IMR-90 (cell line): ENCODE measurements around the gene DTX3. TPM values are rescaled to one million over a fixed set of nuclear protein-coding genes. Genes with fewer than 3 reads are reported as not detected.

ENCODE experiments used
- ATAC-seq: fragments of 200-7000 bp; cut with Tn5 transposase; 2 replicates; pipeline ENCODE4 v1.9.1; 2020; ENCODE audit warnings: low read depth, mild to moderate bottlenecking, moderate library complexity
- BruUV-seq: library from RNA; stranded (reverse); fragments of 400-500 nt; replicated peaks from 2 replicates; lab custom pipeline; 2021; lab: Mats Ljungman, UMichigan
- CTCF ChIA-PET: fragments of 300-600 bp; formaldehyde crosslinking; extraction: SDS; loops from one replicate; lab custom pipeline; 2021; ENCODE audit warnings: antibody characterized with exemption; lab: Yijun Ruan, JAX
- POLR2A ChIA-PET: fragments of 300-600 bp; sonication (Branson Sonifier 250); formaldehyde crosslinking; loops from one replicate; lab custom pipeline; 2022; ENCODE audit warnings: antibody characterized with exemption; ENCODE audit not compliant: unreplicated experiment; lab: Charles Lee
- DNase-seq: peaks from one replicate; pipeline ENCODE4 v3.0.0; 2013
- H2AFZ ChIP-seq: replicated peaks from 2 replicates; pipeline ENCODE3; 2013; ENCODE audit warnings: low read length, mild to moderate bottlenecking; ENCODE audit not compliant: poor library complexity
- H2AK5ac ChIP-seq: 2 replicates; pipeline ENCODE4 v1.6.1; 2013; ENCODE audit warnings: low read depth, low read length, inconsistent platforms
- H2AK9ac ChIP-seq: replicated peaks from 2 replicates; pipeline ENCODE3; 2013; ENCODE audit warnings: mild to moderate bottlenecking, low read depth, low read length, moderate library complexity; ENCODE audit not compliant: poor library complexity
- H2BK120ac ChIP-seq: 2 replicates; pipeline ENCODE4 v1.6.1; 2013; ENCODE audit warnings: low read depth, low read length, inconsistent platforms
- H2BK15ac ChIP-seq: 3 replicates; pipeline ENCODE4 v1.6.1; 2013; ENCODE audit warnings: low read depth, low read length, inconsistent platforms
- H2BK20ac ChIP-seq: 2 replicates; pipeline ENCODE4 v1.6.1; 2013; ENCODE audit warnings: low read depth, mild to moderate bottlenecking, inconsistent platforms, low read length, moderate library complexity
- H2BK5ac ChIP-seq: 2 replicates; pipeline ENCODE4 v1.6.1; 2013; ENCODE audit warnings: mild to moderate bottlenecking, low read depth, low read length, inconsistent platforms; ENCODE audit not compliant: poor library complexity, severe bottlenecking
- H3K14ac ChIP-seq: replicated peaks from 2 replicates; pipeline ENCODE4 v1.6.1; 2013; ENCODE audit warnings: low read depth, low read length, inconsistent platforms
- H3K18ac ChIP-seq: 2 replicates; pipeline ENCODE4 v1.6.1; 2013; ENCODE audit warnings: low read depth, low read length, control low read depth
- H3K23ac ChIP-seq: 2 replicates; pipeline ENCODE4 v1.6.1; 2013; ENCODE audit warnings: low read depth, low read length, inconsistent platforms
- H3K27ac ChIP-seq: 2 replicates; pipeline ENCODE4 v1.5.1; 2013; ENCODE audit warnings: mild to moderate bottlenecking, control low read depth, low read length; ENCODE audit not compliant: insufficient read depth
- H3K27me3 ChIP-seq: 2 replicates; pipeline ENCODE4 v1.6.1; 2013; ENCODE audit warnings: low read length; ENCODE audit not compliant: control insufficient read depth, insufficient read depth
- H3K36me3 ChIP-seq: 2 replicates; pipeline ENCODE4 v1.6.1; 2013; ENCODE audit warnings: low read length, mixed read lengths; ENCODE audit not compliant: control insufficient read depth, insufficient read depth
- H3K4ac ChIP-seq: 2 replicates; pipeline ENCODE4 v1.6.1; 2013; ENCODE audit warnings: low read depth, low read length, inconsistent platforms
- H3K4me1 ChIP-seq: 2 replicates; pipeline ENCODE4 v1.6.1; 2013; ENCODE audit warnings: low read length, mixed read lengths; ENCODE audit not compliant: control insufficient read depth, insufficient read depth
- H3K4me2 ChIP-seq: 2 replicates; pipeline ENCODE4 v1.6.1; 2013; ENCODE audit warnings: low read depth, mild to moderate bottlenecking, control low read depth, low read length, moderate library complexity
- H3K4me3 ChIP-seq: 2 replicates; pipeline ENCODE4 v1.5.1; 2013; ENCODE audit warnings: low read depth, mild to moderate bottlenecking, control low read depth, low read length, moderate library complexity; ENCODE audit not compliant: insufficient read depth
- H3K56ac ChIP-seq: 2 replicates; pipeline ENCODE4 v1.6.1; 2013; ENCODE audit warnings: low read length, inconsistent platforms; ENCODE audit not compliant: insufficient read depth; ENCODE audit errors: extremely low read depth
- H3K79me1 ChIP-seq, 2 experiments: 2 replicates each; pipeline ENCODE4 v1.6.1; 2013; ENCODE audit warnings: low read length in 2 of 2, inconsistent platforms in 1 of 2, low read depth in 1 of 2
- H3K9ac ChIP-seq: 2 replicates; pipeline ENCODE4 v1.6.1; 2013; ENCODE audit warnings: low read depth, low read length, control low read depth
- H3K9me1 ChIP-seq: 2 replicates; pipeline ENCODE4 v1.6.1; 2013; ENCODE audit warnings: low read length, inconsistent platforms; ENCODE audit not compliant: insufficient read depth
- H3K9me3 ChIP-seq: 2 replicates; pipeline ENCODE4 v1.6.1; 2013; ENCODE audit warnings: low read length; ENCODE audit not compliant: control insufficient read depth, insufficient read depth
- H4K20me1 ChIP-seq: 2 replicates; pipeline ENCODE4 v1.6.1; 2013; ENCODE audit warnings: low read length, inconsistent platforms; ENCODE audit not compliant: insufficient read depth
- H4K5ac ChIP-seq: 2 replicates; pipeline ENCODE4 v1.6.1; 2013; ENCODE audit warnings: mild to moderate bottlenecking, low read depth, low read length, control low read depth
- H4K8ac ChIP-seq, 2 experiments: 2 replicates each; pipeline ENCODE4 v1.6.1; 2013; ENCODE audit warnings: low read depth in 2 of 2, low read length in 2 of 2, control low read depth in 1 of 2, inconsistent platforms in 1 of 2
- H4K91ac ChIP-seq: 2 replicates; pipeline ENCODE4 v1.6.1; 2013; ENCODE audit warnings: low read depth, low read length, inconsistent platforms; ENCODE audit not compliant: insufficient read depth
- CEBPB ChIP-seq: IDR thresholded peaks from 2 replicates; pipeline ENCODE4 v1.6.1; 2012; ENCODE audit warnings: low read depth, low read length, improper control_type of control experiment
- ELK1 ChIP-seq: fragments of 150-350 bp; IDR thresholded peaks from 2 replicates; pipeline ENCODE4 v1.6.1; 2016; ENCODE audit warnings: low read depth, mild to moderate bottlenecking, low read length, moderate library complexity, borderline replicate concordance
- WGBS, 2 experiments: methylation state at CpG; one replicate each; pipeline versions ENCODE4 v1.1.5 to v1.1.7; 2013; ENCODE audit warnings: missing lambda C conversion rate in 2 of 2; ENCODE audit not compliant: insufficient read length in 1 of 2; ENCODE audit errors: extremely low coverage in 2 of 2; 5-methylcytosine and 5-hydroxymethylcytosine counted together
- dilution Hi-C: fragments of 300-500 bp; cut with HindIII; formaldehyde crosslinking; loops from one replicate; pipeline ENCODE4 v1.14.3; 2018; ENCODE audit warnings: low sequenced_read_pairs; ENCODE audit not compliant: unreplicated experiment
- in situ Hi-C: fragments of 300-500 bp; cut with MboI; formaldehyde crosslinking; loops from 3 replicates; pipeline ENCODE4 v1.14.3; 2019; ENCODE audit warnings: low sequenced_read_pairs, inconsistent platforms, mixed read lengths
- intact Hi-C: fragments of 100-400 bp; cut with micrococcal nuclease; formaldehyde crosslinking; loops from 2 replicates; pipeline ENCODE4 v1.10.0; 2022
- polyA plus RNA-seq, 3 experiments: library from polyadenylated mRNA; depleted of rRNA; stranded (reverse); fragments of >200 nt; gene quantifications; 2 replicates each; pipeline ENCODE4 v1.2.3, GENCODE V29; 2012; ENCODE audit warnings: low replicate concordance in 1 of 3
- total RNA-seq: library from RNA; depleted of rRNA; stranded (reverse); fragments of >200 nt; gene quantifications from 2 replicates; pipeline ENCODE4 v1.2.3, GENCODE V29; 2012

Gene DTX3
- total and polyA plus RNA-seq, 2 of the 4 experiments (the other 2 are of a cell fraction): 2.9 to 14.6 TPM

- TF ChIP-seq ELK1: no peak
These were observed 29.8 kb upstream of the DTX3 start (continued) for GRCh38 chr12:57574795-57575194.

GRCh38 chr12:57575771-57576612, 28.6 kb upstream of the DTX3 start:
- TF ChIP-seq CEBPB: no peak
- Histone ChIP-seq H2BK15ac (no peak overlapping the region), H2BK5ac (no peak overlapping the region), H3K27me3 (peaks cover 16% of the 10 kb centered on the region), H4K8ac (no peak overlapping the region), H3K9me3 (no peaks in the 10 kb centered on the region), H3K36me3 (no peaks in the 10 kb centered on the region), H4K20me1 (no peaks in the 10 kb centered on the region), H3K9me1 (no peaks in the 10 kb centered on the region), H2AK9ac (no peak overlapping the region), H3K23ac (no peak overlapping the region), H3K9ac (no peak overlapping the region), H3K14ac (no peak overlapping the region), H2BK20ac (no peak overlapping the region), H3K79me1 (no peaks in the 10 kb centered on the region), H4K91ac (no peak overlapping the region), H3K4me1 (no peaks in the 10 kb centered on the region), H3K56ac (no peak overlapping the region), H3K27ac (no peak overlapping the region), H2AFZ (no peak overlapping the region), H3K18ac (no peak overlapping the region), H3K4me3 (no peak overlapping the region), H2AK5ac (no peak overlapping the region), H3K4me2 (no peak overlapping the region), H3K4ac (no peak overlapping the region), H2BK120ac (no peak overlapping the region), H4K5ac (no peak overlapping the region)
- in situ Hi-C loops: no loop called here
- POLR2A ChIA-PET: no interaction called here
- no peak for ATAC-seq
- intact Hi-C loops: no loop called here
- no peak for DNase-seq
- CTCF ChIA-PET: interaction anchor here (0.6 to 1.8 kb wide), 2 partner anchors 8 to 146 kb away, joined by 3 to 7 read pairs; no protein-coding TSS in a partner anchor
- no CpG with 5 or more reads among the region's 12 CpGs for WGBS, 2 experiments
- dilution Hi-C loops: no loop called here
- BruUV-seq: no TSS peak
